HG03354 (cell line): Measurements from ENCODE around the gene SMG7.

ENCODE experiments used
- ATAC-seq: cut with Tn5 transposase; IDR thresholded peaks from one replicate; pipeline ENCODE4 v1.9.1; 2021; ENCODE audit warnings: mild to moderate bottlenecking; ENCODE audit not compliant: unreplicated experiment, poor library complexity, severe bottlenecking

The SMG7 gene

DNA sequence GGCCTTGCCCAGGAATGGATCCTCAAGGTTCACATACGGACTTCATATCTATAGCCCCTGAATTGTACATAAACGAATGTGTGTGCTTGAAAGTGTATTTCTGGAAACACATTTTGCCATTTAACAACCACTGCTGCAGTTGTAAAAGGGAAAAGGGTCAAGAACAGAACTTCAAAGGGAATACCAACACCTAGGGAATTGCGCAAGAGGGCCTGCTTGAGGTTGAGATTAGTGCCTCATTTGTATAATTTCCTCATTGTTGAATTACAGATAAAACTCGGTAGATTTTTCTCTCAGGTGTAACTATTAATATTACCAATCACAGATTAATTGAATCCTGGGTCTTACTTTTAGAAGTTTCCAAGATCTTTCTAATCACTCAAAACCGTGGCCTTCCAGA, 111.8 kb downstream of the SMG7 start:
- ATAC-seq, result no peak

DNA sequence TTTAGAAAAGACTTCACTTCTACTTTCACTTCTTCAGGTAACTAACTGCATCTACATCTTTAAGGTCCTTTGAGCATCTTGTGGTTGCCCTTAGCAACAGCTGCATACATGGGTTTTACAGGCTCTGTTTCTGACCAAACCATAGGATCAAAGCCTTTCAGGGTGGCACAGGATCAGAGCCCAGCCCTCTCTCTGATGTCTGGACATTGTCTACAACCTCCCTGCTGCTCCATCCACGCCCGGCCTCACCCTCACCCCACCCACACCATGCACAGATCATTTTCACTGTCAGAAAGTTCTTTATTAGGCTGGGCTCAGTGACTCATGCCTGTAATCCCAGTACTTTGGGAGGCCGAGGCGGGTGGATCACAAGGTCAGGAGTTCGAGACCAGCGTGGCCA, 112.7 kb downstream of the SMG7 start:
- no peak for ATAC-seq

DNA sequence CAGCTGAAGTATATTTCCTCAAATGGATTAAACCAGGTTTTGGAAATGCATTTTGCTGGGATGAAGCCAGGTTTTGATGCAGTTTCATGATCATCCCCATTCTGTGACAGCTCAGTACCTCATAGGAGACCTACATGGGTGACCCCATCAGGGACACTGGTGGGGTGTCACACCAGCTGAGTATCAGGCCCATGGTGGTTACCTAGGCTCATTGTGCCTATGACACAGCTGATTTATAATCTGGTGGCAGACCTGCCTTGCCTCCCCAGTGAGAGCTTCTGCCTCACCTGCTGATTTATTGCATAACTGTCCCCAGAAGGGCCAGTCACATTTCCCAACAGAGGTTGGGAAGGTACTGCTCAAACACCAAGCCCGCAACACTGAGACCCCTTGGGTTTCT, 114.2 kb downstream of the SMG7 start:
- no peak for ATAC-seq

DNA sequence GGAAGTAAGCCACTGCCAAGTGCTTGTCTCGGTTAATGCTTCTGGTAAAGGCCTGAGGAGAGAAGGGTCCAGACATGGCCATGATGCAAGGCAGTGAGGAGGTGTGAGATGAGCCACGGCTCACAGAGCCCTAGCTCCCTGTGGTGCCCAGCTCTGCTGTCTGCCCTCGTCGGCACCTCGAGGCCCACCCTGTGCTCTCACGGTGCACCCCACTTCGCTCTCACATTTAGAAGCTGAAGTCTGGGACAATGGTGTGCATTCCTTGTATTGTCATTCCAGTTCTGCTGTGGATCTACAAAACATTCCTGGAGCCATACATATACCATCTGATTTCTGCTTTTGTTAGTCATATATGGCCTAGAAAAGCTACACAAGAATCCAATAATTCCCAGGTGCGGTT, 114.6 kb downstream of the SMG7 start:
- no peak for ATAC-seq

DNA sequence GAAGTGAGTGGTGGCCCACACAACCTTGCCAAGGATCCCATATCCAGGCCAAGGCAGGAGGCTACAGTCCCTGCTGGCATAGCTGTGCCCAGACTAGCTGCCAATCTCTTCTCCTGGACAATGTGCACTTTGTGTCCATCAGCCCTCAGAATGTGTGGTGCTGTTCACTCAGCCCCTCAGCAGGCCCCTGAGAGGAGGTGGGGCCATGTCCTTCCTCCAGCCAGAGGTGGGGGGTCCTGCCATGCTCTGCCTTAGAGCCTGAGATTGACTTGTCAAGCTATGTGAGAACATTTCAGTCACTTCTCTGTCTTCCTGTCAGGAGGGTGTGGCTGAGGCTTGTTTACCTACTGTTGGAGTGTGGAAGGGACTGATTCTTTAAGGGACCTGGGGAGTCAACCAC, 116.5 kb downstream of the SMG7 start:
- no peak for ATAC-seq

DNA sequence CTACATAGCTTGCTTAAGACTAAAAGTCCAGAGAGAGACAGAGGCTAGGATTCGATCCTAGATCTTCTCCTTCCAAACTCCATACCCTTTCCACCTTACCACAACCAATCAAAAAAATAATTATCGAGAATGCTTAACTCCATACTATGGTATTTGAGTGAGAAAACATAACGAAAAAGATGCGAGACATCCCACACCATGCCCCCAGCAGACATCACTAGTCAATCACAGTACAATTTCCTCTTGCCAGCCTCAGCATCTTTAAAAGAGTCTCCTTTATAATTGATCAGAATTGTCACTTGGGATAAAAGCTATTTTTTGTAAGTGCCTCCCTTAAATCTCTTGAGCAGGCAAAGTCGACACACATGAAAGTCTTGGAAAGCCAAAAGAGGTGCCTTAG, 117.1 kb downstream of the SMG7 start:
- ATAC-seq, result no peak

DNA sequence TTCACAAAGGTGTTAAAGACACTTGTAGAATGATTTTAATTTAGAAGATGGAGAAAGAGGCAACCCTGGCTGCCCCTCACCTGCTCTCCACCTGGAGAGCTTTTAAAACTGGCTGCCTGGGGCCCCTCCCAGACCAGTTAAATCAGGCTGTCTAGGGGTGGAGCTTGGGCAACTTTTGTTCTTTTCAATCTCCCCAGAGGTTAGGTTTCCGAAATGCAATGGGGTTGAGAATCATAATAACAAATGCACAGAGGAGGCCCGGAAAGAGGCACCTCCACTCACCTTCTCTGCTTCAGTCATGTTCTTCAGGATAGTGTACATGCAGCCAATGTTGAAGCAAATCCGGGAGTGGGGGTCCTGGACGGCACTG, 117.6 kb downstream of the SMG7 start:
- no peak for ATAC-seq

DNA sequence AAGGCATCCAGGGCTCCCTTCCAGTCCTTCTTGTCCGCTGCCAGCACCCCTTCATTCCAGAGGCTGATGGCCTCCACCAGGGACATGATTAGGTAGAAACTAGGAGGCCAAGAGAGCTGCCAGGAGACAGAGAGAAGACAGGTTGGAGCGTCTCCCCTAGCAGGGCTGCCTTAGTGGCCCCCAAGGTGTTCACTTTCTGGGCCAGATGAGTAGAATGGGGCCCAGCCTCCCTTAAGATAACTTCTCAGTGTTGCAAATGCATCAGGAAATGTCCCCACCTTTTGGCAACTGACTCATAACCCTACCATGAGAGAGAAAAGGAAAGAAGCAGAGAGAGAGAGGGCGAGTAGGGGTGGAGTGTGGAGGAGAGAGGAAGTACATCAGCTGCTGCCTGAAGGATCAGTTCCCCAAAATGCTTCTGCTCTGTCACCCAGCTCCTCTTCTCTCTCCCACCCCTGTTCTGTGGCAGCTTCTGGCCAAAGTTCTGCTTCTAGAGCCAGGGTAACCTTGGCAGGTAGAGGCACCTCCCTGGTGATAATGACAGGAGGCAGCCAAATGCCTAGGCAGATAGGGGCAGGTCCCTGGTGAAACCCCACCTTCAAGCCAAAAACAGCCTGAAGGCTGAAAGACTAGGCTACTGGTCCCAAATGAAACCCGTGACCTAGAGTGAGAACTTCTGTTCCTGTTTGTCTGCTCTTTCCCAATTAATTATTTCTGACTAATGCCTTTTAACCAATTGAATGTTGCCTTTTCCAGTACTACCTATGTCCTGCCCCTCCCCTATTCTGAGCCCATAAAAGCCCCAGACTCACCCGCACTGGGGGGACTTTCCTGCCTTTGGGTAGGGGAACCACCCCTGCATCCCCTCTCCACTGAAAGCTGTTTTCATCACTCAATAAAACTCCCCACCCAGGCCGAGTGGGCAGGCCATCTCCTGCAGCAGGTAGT, 118.2 kb downstream of the SMG7 start, which contains the start of gene NCF2:
Gene NCF2 (minus strand): TSS at position 216 of the 948 bp plus-strand sequence. CDS start 130 bp downstream, at position 86.
- peak; percentile 87 for ATAC-seq

DNA sequence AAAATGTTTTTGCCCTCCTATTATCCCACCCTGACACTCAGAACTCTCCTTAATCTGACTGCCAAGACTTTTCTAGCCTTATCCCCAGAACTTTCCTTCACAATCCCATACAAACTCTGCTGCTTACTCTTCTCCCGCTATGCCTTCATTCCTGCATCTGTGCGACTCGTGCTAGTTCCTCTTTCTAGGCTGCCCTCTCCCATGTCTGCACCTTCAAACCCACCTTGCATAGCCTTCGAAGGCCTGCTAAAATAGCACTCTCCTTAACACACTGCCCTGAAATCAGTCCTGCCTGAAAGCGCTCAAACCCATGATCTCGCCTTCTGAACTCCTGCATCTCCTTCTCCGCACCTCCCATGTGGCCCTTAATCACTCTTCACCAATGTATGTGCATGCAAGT, 120.4 kb downstream of the SMG7 start:
- no peak for ATAC-seq

DNA sequence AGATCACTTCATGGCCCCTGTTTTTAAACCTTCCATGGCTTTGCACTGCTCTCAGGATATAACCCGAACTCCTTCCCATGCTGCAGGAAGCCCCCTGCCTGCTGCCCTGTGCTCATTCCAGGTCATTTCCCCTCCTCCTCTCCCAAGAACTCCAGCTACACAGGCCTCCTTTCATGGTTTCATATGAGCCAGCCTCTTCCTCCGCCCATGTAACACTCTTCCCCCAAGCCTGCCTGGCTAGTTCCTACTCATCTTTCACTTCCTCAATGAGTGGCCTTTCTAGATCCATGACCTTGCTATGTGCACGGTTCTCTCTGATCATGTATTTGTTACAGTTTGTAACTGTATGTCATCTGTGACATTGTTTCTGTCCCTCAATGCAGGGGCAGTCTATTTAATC, 121.1 kb downstream of the SMG7 start:
- peak; percentile 60 for ATAC-seq

DNA sequence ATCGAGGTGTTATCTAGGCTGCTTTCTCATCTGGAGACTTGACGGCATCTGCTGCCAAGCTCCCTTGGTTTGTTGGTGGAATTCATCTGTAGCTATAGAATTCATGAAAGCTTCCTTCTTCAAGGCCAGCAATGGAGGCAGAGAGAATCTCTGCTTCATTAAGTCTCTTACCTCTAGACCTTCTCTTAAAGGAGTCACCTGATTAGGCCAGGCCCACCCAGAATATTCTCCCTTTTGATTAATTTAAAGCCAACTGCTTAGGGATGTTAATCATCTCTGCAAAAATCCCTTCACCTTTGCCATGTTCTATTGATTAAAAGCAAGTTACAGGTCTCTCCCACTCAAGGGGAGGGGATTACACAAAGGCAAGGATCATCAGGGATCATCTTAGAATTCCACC, 123.2 kb downstream of the SMG7 start:
- no peak for ATAC-seq

DNA sequence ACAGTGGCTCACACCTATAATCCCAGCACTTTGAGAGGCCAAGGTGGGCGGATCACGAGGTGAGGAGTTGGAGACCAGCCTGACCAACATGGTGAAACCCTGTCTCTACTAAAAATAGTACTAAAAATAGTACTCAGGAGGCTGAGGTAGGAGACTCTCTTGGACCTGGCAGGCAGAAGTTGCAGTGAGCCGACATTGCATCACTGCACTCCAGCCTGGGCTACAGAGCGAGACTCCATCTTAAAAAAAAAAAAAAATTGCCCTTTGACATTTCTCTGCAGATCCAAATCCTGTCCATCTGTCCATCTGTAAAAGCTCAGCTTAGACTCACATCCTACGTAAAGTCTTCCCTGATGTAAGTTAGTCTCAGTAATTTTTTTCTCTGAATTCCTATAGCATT, 124.2 kb downstream of the SMG7 start:
- ATAC-seq, result no peak

DNA sequence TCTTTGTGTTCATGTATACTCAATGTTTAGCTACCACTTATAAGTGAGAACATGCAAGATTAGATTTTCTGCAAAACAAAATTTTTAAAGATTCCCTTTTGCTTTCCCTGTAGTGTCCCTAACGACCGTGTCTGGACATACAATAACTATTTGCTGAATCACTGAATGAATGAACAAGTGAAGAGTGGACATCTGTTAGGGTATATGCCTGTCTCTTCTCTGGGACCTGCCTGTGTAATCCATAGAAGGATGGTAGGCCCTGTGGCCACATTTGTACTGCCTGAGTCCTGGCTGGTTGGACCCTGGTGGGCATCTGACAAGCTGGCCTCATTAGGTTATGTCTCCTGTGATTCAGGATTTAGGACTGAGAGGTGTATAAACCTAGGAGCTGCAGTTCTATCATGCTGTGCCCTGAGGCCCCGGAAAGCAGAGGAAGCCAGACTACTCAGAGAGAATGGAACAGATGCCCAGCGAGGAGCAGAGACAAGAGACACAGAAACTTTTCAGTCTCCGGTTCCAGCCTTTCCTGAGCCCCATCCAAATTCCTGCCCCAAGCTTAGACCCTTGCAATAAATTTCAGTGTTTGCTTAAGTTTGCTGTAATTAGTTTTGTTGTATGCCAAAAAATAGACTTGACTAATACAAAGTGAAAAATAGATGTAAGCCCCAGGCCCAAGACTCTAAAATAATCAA, 125.5 kb downstream of the SMG7 start:
- ATAC-seq, result no peak

DNA sequence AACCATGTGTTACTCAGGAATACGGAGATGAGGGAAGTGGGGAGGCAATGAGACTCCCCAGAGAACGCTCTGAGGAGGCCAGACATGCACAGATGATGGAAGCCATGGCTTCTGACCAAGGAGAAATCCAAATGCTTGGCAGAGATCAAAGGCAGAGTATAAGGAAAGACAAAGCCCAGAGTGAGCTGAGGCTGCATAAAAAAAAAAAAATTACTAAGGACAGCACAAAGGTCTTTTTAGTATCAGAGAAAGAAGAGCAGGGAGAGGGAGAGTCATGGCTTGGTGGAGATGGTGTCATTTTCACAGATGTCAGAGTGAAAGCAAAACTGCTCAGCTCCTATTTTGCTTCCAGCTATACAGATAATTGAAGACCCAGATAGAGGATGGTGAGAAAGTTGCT, 126.1 kb downstream of the SMG7 start:
- ATAC-seq, result peak; percentile 75

DNA sequence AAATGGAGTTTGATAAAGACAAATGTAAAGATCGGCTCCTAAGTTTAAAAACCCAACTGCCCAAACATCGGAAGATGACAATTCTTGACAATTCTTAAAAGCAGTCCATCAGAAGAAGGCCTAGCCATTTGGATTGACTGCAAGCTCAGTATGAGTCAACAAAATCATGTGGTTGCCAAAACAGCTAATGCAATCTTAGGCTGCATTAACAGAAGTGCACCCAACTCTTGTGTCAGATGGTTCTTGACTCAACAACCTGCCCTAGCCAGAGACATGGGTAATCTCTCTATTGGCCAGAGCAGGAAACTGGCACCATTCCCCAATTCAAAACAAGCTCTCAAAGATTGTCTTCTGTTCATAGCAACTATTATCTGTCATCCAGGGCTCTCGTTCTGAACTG, 127.8 kb downstream of the SMG7 start:
- no peak for ATAC-seq

DNA sequence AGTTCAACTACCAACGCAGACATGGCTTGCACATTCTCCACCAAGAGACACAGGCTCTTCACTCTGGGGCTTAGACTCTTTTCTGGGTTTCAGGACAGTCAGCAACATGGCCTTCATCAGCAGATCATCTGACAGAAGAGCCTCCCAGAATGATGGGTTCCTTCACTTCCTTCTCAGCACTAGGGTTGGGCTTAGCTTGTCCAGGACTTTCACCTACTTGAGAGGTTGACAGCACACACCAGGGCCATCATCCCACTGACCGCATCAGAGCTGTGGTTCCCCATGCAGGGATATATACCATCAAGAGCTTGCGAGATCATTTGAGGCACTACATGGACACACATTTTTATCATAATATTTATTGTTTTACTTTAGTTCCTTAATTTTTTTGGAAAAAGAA, 128.3 kb downstream of the SMG7 start:
- ATAC-seq, result no peak

DNA sequence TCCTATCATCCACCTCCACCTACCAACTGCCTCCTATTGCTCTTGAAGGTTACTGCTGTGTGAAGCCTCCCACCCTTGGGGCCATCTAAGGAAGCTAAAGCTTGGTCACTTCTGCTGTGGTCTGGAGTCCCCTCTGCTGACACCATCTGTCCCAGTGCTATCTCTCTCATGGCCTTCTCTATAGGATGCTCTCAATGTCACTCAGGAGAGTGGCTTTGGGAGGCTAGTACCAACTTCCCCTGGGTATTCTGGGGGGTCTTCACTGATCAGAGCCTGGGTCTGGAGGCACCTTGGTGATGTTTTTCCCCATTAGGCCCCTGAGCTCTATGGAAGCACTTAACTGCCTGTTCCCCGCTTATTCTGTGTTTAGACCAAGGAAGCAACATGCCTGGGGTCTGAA, 130.2 kb downstream of the SMG7 start:
- no peak for ATAC-seq
